Right atrium auricular region (tissue), 2 donors: ENCODE results near the gene CHAC1. TPM values are rescaled to one million over a fixed set of nuclear protein-coding genes. Genes with fewer than 3 reads are reported as not detected.

Experiments used
- DNase-seq: peaks from one replicate; pipeline ENCODE4 v3.0.0-alpha.2; 2019; ENCODE audit warnings: low spot score
- H3K27ac ChIP-seq, 2 donors: fragments of 200-600 bp; sonication (generic); 1 replicate in 1 of 2; 2 replicates in 1 of 2; pipeline ENCODE4 v1.5.1; 2016 to 2019
- H3K27me3 ChIP-seq, 2 donors: fragments of 200-600 bp; sonication (generic); one replicate each; pipeline versions ENCODE4 v1.5.1 to v1.6.0; 2017 to 2019
- H3K36me3 ChIP-seq: fragments of 200-600 bp; sonication (generic); one replicate; pipeline ENCODE4 v1.5.1; 2016
- H3K4me1 ChIP-seq, 2 donors: fragments of 200-600 bp; sonication (generic); one replicate each; pipeline versions ENCODE4 v1.5.1 to v1.6.0; 2017 to 2019
- H3K4me3 ChIP-seq, 2 donors: fragments of 200-600 bp; sonication (generic); 1 replicate in 1 of 2; 2 replicates in 1 of 2; pipeline ENCODE4 v1.5.1; 2017 to 2019; ENCODE audit warnings: mild to moderate bottlenecking in 1 of 2, moderate library complexity in 1 of 2
- H3K9me3 ChIP-seq, 2 donors: fragments of 200-600 bp; sonication (generic); one replicate each; pipeline ENCODE4 v1.5.1; 2019
- CTCF ChIP-seq, 2 donors: fragments of 200-600 bp; sonication (generic); IDR thresholded peaks; one replicate each; pipeline ENCODE4 v1.5.1; 2019; ENCODE audit warnings: antibody characterized with exemption in 2 of 2
- total RNA-seq, 2 donors: library from RNA; depleted of rRNA; stranded (reverse); fragments of >200 nt; gene quantifications; one replicate each; pipeline ENCODE4 v1.1.0, GENCODE V29; 2016

Gene CHAC1
- total RNA-seq, 2 donors from 2014 or later = 11.9 to 36.1 TPM

GRCh38 chr15:40984964-40985363 lies 31.7 kb downstream of the CHAC1 start:
- H3K27ac ChIP-seq = no peak overlapping the region

GRCh38 chr15:40985541-40986330 lies 32.5 kb downstream of the CHAC1 start:
- TF ChIP-seq CTCF (IDR thresholded peaks at IDR 0.05) = no peak
- Histone ChIP-seq H3K4me3 (no peak overlapping the region), H3K27ac (no peak overlapping the region), H3K27me3 (no peaks in the 10 kb centered on the region), H3K9me3 (no peaks in the 10 kb centered on the region), H3K36me3 (peaks cover 82% of the 10 kb centered on the region), H3K4me1 (no peaks in the 10 kb centered on the region)
- DNase-seq = no peak

More at GRCh38 chr15:40984964-40985363, 31.7 kb downstream of the CHAC1 start:
- Histone ChIP-seq H3K27me3 (no peaks in the 10 kb centered on the region), H3K9me3 (no peaks in the 10 kb centered on the region), H3K4me1 (no peaks in the 10 kb centered on the region), H3K4me3 (no peak overlapping the region), H3K36me3 (peaks cover 83% of the 10 kb centered on the region)
- no peak for TF ChIP-seq CTCF (IDR thresholded peaks at IDR 0.05)
- no peak for DNase-seq

GRCh38 chr15:40986820-40987219 lies 33.5 kb downstream of the CHAC1 start:
- no peak for TF ChIP-seq CTCF (IDR thresholded peaks at IDR 0.05)
- H3K36me3 ChIP-seq = peaks cover 71% of the 10 kb centered on the region
- no peaks in the 10 kb centered on the region for H3K4me1 ChIP-seq
- H3K9me3 ChIP-seq = no peaks in the 10 kb centered on the region
- no peaks in the 10 kb centered on the region for H3K27me3 ChIP-seq
- H3K4me3 ChIP-seq = no peak overlapping the region
- no peak for DNase-seq
- H3K27ac ChIP-seq = no peak overlapping the region

GRCh38 chr15:40988156-40988555 lies 34.9 kb downstream of the CHAC1 start:
- no peak for TF ChIP-seq CTCF (IDR thresholded peaks at IDR 0.05)

GRCh38 chr15:40990080-40990479 lies 36.8 kb downstream of the CHAC1 start:
- no peaks in the 10 kb centered on the region for H3K9me3 ChIP-seq
- no peak for DNase-seq
- peaks cover 46% of the 10 kb centered on the region for H3K36me3 ChIP-seq
- H3K4me3 ChIP-seq = no peak overlapping the region
- no peaks in the 10 kb centered on the region for H3K27me3 ChIP-seq
- H3K27ac ChIP-seq = no peak overlapping the region
- TF ChIP-seq CTCF (IDR thresholded peaks at IDR 0.05) = no peak
- no peaks in the 10 kb centered on the region for H3K4me1 ChIP-seq

More at GRCh38 chr15:40988156-40988555, 34.9 kb downstream of the CHAC1 start:
- no peak for DNase-seq
- Histone ChIP-seq H3K4me1 (no peaks in the 10 kb centered on the region), H3K36me3 (peaks cover 58% of the 10 kb centered on the region), H3K27ac (no peak overlapping the region), H3K9me3 (no peaks in the 10 kb centered on the region), H3K27me3 (no peaks in the 10 kb centered on the region), H3K4me3 (no peak overlapping the region)

GRCh38 chr15:40990789-40991188 lies 37.5 kb downstream of the CHAC1 start:
- Histone ChIP-seq H3K27ac (no peak overlapping the region), H3K36me3 (peaks cover 47% of the 10 kb centered on the region), H3K4me1 (no peaks in the 10 kb centered on the region), H3K4me3 (no peak overlapping the region), H3K27me3 (no peaks in the 10 kb centered on the region), H3K9me3 (no peaks in the 10 kb centered on the region)
- no peak for TF ChIP-seq CTCF (IDR thresholded peaks at IDR 0.05)
- no peak for DNase-seq
